NCI-H146 treated with DMSO at 0.1 percent for 48 hours (cell line): ENCODE data around the gene PCIF1.

Source experiments
- DNase-seq: peaks from one replicate; lab custom pipeline; 2025; ENCODE audit not compliant: unreplicated experiment; lab: John Stamatoyannopoulos, UW

The PCIF1 gene

GRCh38 chr20:45904583-45905504, 29.6 kb upstream of the PCIF1 start:
- DNase-seq = no peak

DNA sequence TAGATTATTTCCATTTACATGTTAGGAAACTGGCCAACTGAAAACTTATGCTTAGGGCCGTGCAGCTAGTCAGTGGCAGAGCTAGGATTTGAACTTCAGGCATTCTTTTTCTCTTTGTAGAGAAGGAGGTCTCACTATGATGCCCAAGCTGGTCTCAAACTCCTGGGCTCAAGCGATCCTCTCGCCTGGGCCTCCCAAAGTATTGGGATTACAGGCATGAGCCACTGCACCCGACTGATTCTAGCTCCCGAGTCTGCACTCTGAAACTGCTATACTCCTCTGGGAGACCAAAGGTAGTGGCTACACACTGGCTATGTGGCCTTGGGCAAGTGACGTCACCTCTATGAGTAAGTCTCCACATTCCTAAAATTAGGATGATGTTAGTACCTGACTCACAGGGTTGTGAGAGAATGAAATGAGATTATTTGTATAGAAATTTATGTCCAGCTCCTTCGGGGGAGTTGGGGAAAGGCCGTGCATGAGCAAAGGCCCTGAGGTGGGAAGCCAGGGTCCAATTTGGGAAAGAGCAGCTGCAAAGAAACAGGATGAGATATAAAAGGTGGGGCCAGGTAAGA, 28.9 kb upstream of the PCIF1 start:
- no peak for DNase-seq

DNA sequence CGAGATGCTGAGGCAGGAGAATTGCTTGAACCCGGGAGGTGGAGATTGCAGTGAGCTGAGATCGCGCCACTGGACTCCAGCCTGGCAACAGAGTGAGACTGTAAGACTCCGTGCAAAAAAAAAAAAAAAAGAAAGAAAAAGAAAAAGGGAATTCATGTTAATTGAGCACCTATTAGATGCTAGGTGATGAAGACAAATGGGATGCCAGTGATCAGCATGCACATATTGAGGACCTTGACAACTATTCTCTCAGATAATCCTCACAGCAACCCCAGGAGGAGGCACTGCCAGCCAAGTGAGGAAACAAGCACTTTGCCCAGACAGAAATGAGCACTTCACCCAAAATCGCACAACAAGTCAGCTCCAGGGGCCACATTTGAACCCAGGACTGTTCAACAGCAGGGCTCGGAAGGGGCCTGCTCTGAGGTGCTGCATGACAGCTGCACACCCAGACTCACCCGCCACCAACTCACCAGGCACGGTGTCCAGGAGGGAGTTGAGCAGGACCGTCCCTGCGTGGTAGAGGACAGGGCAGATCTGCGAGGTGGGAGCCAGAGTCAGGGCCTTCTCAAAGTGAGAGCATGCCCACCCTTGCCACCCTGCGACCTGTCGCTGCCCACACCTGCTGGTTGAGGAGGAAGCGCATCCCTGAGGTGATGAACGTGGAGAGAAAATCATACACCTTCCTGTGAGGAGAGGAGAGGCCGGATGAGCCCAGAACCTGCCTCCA, 27.1 kb upstream of the PCIF1 start:
- DNase-seq = no peak

- no peak for DNase-seq
Observed at GRCh38 chr20:45908084-45908483, 26.4 kb upstream of the PCIF1 start.

DNA sequence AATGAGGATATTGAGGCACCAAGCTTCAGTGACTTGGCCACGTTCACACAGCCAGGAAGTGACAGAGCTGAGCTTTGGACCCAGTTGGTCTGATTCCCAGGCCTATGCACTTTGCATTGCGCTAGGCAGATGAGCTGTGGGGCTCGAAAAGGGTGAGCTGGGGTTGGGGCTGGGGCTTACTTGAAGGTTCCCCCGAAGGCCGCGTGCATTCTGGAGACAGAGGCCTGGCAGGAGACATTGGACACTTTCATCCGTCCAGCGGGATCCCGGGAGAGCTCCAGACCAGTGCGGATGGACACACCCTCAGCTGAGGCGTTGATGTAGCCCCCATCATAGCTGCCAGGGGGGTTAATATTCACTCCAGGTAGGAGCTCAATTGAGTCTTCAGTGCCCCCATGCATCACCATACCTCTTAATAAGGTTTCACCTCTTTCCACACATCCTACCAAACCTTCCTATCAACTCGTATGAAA, 25.1 kb upstream of the PCIF1 start:
- DNase-seq = no peak

DNA sequence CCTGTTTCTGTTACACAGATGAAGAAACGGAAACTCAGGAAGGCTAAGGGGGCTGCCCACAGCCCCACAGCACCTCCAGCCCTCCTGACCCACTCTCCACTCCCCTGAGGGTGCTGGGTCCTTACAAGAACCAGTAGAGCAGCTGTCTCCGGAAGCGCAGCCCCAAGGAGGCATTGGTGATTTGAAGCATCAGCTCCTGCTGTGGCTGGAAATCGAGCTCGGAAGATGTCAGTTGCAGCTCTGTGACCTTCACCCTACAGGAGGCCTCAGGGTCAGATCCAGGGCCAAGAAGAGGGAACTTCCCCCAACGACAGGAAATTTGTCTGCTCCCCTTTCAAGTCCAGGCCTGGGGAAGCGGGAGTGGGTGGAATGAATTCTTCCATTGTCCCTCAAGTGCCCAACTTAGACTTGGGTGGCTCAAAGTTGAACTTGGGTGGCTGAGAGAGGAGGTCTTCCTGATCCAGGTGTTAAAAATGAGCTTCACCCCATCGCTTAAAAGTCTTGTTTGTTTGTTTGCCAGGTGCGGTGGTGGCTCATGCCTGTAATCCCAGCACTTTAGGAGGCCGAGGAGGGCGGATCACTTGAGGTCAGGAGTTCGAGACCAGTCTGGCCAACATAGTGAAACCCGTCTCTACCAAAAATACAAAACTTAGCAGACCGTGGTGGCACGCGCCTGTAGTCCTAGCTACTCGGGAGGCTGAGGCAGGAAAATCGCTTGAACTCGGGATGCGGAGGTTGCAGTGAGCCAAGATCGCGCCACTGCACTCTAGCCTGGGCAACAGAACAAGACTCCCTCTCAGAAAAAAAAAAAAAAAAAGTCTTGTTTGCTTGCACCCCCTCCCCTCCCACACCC, 24.4 kb upstream of the PCIF1 start:
- DNase-seq = no peak

DNA sequence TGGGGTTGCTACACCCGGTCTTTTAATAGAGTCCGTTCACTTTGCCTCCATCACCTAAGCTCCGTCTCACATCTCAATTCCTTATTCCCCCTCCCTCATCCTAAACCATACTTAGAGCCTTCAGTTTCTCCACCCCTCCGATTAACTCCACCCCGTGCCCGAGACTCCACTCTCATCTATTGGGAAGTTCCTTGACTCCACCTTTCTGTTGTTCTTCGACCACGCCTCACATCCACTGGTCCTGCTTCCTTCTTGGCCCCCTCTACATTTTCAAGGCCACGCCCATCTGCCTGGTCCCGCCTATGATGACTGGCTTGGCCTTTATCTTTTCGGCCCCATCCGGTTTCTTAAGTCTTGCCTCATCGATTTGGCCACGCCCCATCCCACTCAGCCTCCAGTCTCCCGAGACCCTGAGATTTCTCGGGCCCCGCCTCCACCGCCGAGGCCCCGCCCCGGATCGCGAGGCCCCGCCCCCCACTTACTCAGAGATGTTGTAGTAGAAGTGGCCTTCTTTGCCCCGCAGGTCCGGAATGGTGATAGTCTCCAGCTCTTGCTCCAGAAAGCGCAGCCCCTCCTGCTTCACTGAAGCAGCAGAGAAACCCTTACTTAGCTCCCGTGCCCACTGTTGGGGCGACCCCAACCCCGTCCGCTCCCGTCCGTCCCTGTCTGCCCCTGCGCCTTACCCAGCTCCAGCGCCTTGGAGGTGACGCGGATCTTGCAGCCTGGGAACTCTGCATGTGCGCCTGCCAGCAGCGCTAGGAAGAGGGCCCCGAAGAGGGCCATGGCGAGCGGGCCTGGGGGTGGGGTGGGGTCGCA, 23.6 kb upstream of the PCIF1 start:
- DNase-seq = peak; percentile 99

GRCh38 chr20:45911486-45912343, 22.8 kb upstream of the PCIF1 start, which contains the start of gene PLTP:
Gene PLTP, minus strand, starts transcription at chr20:45912155. Its CDS starts 703 bp downstream, at chr20:45911452.
- no peak for DNase-seq

DNA sequence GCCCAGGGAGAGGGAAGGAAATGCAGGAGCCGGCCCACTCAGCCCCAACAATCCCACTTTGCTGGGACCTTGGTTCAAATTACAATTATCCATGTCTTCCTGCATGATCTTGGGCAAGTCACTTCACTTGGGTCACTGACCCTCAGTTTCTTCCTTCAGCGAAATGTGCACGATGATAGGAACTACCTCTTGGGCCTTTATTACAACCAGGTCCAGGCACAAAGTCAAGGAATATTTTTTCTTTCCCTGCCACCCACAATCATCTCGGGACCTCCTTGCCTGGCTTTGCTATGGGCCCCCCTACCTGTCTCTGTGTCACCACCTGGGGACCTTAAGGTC, 22.2 kb upstream of the PCIF1 start:
- DNase-seq = no peak

- no peak for DNase-seq
Observed at GRCh38 chr20:45913116-45913515, 21.4 kb upstream of the PCIF1 start.

DNA sequence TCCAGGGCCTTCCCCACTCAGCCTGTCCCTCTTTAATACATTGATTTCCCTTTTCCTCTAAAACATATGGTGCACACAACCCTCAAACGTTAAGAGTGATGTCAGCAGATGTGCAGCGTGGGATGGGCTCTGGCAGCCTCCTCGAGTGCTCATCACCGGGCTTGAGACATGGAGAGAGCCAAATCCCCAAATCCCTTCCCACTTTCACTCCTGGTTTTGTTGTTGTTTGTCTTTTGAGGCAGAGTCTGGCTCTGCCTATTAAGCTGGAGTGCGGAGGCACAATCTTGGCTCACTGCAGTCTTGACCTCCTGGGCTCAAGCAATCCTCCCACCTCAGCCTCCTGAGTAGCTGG, 16.7 kb upstream of the PCIF1 start:
- DNase-seq = no peak

GRCh38 chr20:45918182-45918737, 16.2 kb upstream of the PCIF1 start:
- DNase-seq = no peak

DNA sequence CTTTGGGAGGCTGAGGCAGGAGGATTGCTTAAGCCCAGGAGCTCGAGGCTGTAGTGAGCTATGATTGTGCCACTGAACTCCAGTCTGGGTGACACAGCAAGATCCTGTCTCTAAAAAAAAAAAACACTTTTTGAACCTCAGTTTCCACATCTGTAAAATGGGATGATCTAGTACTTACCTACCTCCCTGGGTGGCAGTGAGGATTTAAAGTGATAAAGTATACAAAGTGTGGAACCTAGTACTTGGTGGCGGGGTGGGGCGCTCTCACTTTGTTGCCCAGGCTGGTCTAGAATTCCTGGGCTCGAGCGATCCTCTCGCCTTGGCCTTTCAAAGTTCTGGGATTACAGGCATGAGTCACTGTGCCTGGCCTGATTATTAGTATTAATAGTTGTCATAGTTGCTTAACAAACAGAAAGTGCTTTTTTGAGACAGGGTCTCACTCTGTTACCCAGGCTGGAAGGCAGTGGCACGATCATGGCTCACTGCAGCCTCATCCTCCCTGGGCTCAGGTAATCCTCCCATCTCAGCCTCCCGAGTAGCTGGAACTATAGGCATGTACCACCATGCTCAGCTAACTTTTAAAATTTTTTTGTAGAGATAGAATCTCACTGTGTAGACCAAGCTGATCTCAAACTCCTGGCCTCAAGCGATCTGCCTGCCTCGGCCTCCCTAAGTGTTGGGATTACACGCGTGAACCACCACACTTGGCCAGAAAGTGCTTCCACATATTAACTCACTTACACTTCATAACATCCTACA, 15.5 kb upstream of the PCIF1 start:
- no peak for DNase-seq

DNA sequence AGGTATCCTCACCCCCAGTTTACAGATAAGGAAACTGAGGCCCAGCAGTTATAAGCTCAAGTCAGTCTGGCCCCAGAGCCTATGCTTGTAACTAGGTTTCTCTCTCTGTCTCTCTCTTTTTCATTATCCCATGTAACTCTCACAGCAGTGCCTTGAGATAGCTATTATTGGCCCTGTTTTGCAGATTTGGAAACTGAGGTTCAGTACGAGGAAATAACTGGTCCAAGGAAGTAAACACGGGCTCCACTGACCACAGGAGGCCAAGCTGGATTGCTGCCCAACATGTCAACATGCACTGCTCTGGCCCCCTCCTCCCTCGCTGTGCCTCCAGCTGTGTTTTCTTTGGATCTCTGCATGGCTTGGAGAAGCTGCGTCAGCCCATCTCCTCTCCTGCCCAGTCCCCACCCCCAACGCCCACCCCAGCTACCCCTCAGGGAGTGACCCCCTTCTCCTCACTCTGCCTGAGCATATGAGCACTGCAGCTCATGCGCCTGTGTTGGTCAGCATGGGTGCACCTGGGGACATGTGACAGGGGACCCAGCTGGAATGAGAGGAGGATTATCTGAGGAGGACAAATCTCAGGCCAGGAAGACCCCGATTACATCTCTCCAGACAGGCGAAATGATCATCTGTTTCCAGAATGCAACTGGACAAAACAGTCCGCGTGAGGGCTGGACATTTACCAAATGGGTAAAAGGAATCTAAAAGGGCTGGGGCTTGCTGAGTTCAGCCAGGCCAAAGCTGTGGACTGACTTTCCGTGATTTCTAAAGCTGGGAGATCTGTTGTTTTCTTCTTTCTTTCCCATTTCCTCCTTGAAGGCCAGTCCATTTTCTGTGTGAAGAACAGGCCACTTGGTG, 14.7 kb upstream of the PCIF1 start:
- no peak for DNase-seq

GRCh38 chr20:45920462-45921336, 13.8 kb upstream of the PCIF1 start:
- DNase-seq = no peak
